Measurements from ENCODE around the gene PLEKHA1. TPM values are rescaled to one million over a fixed set of nuclear protein-coding genes. Genes with fewer than 3 reads are reported as not detected.

The PLEKHA1 gene
- total and polyA plus RNA-seq, 2 of the 13 experiments (the other 11 are each of a cell fraction or from before 2014, with no cell fraction given), result 32.2 to 53.3 TPM

GRCh38 chr10:122390679-122391078 lies 16.2 kb downstream of the PLEKHA1 start:
- peaks cover 3% of the 10 kb centered on the region; the same call in 1 of the 2 replicates for H4K20me1 ChIP-seq (ENCODE audit: insufficient read depth, low read length)
- H3K4me3 ChIP-seq (replicated peaks in 1 of 3; ENCODE audit: insufficient read depth in 1 of 3, low read depth in 2 of 3, low read length in 3 of 3), result no peak overlapping the region
- peaks cover 3 to 36% of the 10 kb centered on the region in 2 experiments for H3K36me3 ChIP-seq (replicated peaks in 1 of 2; ENCODE audit: control insufficient read depth in 1 of 2, insufficient read depth in 2 of 2, low read length in 2 of 2)
- H3K9ac ChIP-seq (ENCODE audit: insufficient read depth, low read depth, low read length), result no peak overlapping the region
- DNase-seq (ENCODE audit: low spot score), result no peak
- peaks cover 78% of the 10 kb centered on the region for H3K79me2 ChIP-seq (ENCODE audit: insufficient read depth, low read length)
- intact Hi-C loops (cut with micrococcal nuclease; ENCODE audit: unreplicated experiment) (loop anchor here (5.0 kb wide), 1 partner anchor 93 kb away; no protein-coding TSS in a partner anchor), in situ Hi-C loops (cut with HindIII; ENCODE audit: extremely low pct_ligation_motif_present, low pct_unique_long_range_greater_than_20kb) (no loop called here)
- no peak overlapping the region for H2AFZ ChIP-seq (ENCODE audit: low read length)
- ATAC-seq, result no peak
- H3K27ac ChIP-seq (ENCODE audit: extremely low read length, insufficient read depth, low read length), result no peak overlapping the region
- no peaks in the 10 kb centered on the region for H3K27me3 ChIP-seq (ENCODE audit: control insufficient read depth in 1 of 2, insufficient read depth in 2 of 2, low read length in 2 of 2)
- no peak overlapping the region for H3K4me2 ChIP-seq (ENCODE audit: low read depth, low read length)
- WGBS (ENCODE audit: low lambda C conversion rate), result 71% methylated on average over 3 of the region's 3 CpGs
- ChIA-PET POLR2A (interaction anchor here (1.2 kb wide), 1 partner anchor 8 kb away, joined by 3 read pairs; no protein-coding TSS in a partner anchor), CTCF (ENCODE audit: low intra/inter-chr PET ratio, low total read pairs) (no interaction called here)
- peaks cover 45% of the 10 kb centered on the region for H3K4me1 ChIP-seq (ENCODE audit: insufficient read depth, low read length)
- peak; percentile 58; the same call in 1 of the 2 replicates for TF ChIP-seq ZNF770 (CRISPR knock-in tag; IDR thresholded peaks at IDR 0.05)
- TF ChIP-seq KAT2B (IDR thresholded peaks at IDR 0.05; ENCODE audit: borderline replicate concordance, low read depth, low read length), result no peak
- TF ChIP-seq ZNF7 (CRISPR knock-in tag; IDR thresholded peaks at IDR 0.05), result peak; percentile 85
- no peak for TF ChIP-seq HMG20A (CRISPR knock-in tag; IDR thresholded peaks at IDR 0.05; ENCODE audit: borderline replicate concordance)
- BruUV-seq (replicated peaks), result no TSS peak
- FAIRE-seq, result no peak
- H3K9me3 ChIP-seq (ENCODE audit: low read length), result no peaks in the 10 kb centered on the region

GRCh38 chr10:122391875-122392274 lies 17.4 kb downstream of the PLEKHA1 start:
- DNase-seq (ENCODE audit: low spot score), result no peak
- CTCF ChIA-PET (ENCODE audit: low intra/inter-chr PET ratio, low total read pairs), result no interaction called here
- Histone ChIP-seq H3K4me1 (ENCODE audit: insufficient read depth, low read length) (peaks cover 33% of the 10 kb centered on the region), H3K9ac (ENCODE audit: insufficient read depth, low read depth, low read length) (no peak overlapping the region), H3K79me2 (ENCODE audit: insufficient read depth, low read length) (peaks cover 66% of the 10 kb centered on the region), H3K27ac (ENCODE audit: extremely low read length, insufficient read depth, low read length) (no peak overlapping the region), H3K27me3 (ENCODE audit: control insufficient read depth in 1 of 2, insufficient read depth in 2 of 2, low read length in 2 of 2) (no peaks in the 10 kb centered on the region), H2AFZ (ENCODE audit: low read length) (no peak overlapping the region), H3K9me3 (ENCODE audit: low read length) (no peaks in the 10 kb centered on the region), H3K36me3 (replicated peaks in 1 of 2; ENCODE audit: control insufficient read depth in 1 of 2, insufficient read depth in 2 of 2, low read length in 2 of 2) (peaks cover 4 to 40% of the 10 kb centered on the region in 2 experiments), H4K20me1 (ENCODE audit: insufficient read depth, low read length) (peaks cover 3% of the 10 kb centered on the region; the same call in 1 of the 2 replicates), H3K4me3 (replicated peaks in 1 of 3; ENCODE audit: insufficient read depth in 1 of 3, low read depth in 2 of 3, low read length in 3 of 3) (no peak overlapping the region), H3K4me2 (ENCODE audit: low read depth, low read length) (no peak overlapping the region)
- ATAC-seq, result no peak
- TF ChIP-seq TFE3 (CRISPR knock-in tag; IDR thresholded peaks at IDR 0.05) (no peak), BORCS8-MEF2B (CRISPR knock-in tag; IDR thresholded peaks at IDR 0.05) (no peak), ZSCAN5A (CRISPR knock-in tag; IDR thresholded peaks at IDR 0.05; ENCODE audit: borderline replicate concordance) (no peak), GTF3A (CRISPR knock-in tag; conservative IDR thresholded peaks at IDR 0.05) (no peak), IRF9 (CRISPR knock-in tag; IDR thresholded peaks at IDR 0.05; ENCODE audit: borderline replicate concordance) (no peak)
- FAIRE-seq, result no peak
- intact Hi-C loops (cut with micrococcal nuclease; ENCODE audit: unreplicated experiment) (loop anchor here (5.0 kb wide), 1 partner anchor 95 kb away; no protein-coding TSS in a partner anchor), in situ Hi-C loops (cut with HindIII; ENCODE audit: extremely low pct_ligation_motif_present, low pct_unique_long_range_greater_than_20kb) (no loop called here)
- POLR2A ChIA-PET, result interaction anchor here (1.1 kb wide), 1 partner anchor 17 kb away, joined by 4 read pairs; no protein-coding TSS in a partner anchor
- no TSS peak for BruUV-seq (replicated peaks)
